ENCODE results near the gene FBXO33. TPM values are rescaled to one million over a fixed set of nuclear protein-coding genes. Genes with fewer than 3 reads are reported as not detected.

The FBXO33 gene
- total and polyA plus RNA-seq, 2 of the 8 experiments (the other 6 are each of a cell fraction or from before 2014, with no cell fraction given) = 4.7 to 11.5 TPM

DNA sequence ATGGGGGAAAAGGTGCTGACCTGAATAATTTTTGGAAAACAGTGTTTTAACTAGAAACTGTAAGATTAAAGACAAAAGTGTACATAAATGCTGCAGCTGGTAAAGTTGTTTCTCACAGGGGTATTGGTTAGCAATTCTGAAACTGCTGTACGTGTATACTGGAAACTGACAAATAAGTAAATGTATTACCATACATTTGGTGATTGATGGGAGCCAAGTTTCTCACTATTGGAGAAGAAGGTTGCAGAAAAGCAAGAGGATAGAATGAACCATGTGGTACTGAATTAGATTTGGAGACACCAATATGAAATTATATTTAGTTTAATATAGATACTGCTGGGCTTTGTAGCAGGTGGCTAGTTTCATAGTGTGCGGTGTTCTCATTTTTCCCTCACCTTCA lies 19.6 kb upstream of the FBXO33 start (continued):
- TF ChIP-seq, protein P1, sequence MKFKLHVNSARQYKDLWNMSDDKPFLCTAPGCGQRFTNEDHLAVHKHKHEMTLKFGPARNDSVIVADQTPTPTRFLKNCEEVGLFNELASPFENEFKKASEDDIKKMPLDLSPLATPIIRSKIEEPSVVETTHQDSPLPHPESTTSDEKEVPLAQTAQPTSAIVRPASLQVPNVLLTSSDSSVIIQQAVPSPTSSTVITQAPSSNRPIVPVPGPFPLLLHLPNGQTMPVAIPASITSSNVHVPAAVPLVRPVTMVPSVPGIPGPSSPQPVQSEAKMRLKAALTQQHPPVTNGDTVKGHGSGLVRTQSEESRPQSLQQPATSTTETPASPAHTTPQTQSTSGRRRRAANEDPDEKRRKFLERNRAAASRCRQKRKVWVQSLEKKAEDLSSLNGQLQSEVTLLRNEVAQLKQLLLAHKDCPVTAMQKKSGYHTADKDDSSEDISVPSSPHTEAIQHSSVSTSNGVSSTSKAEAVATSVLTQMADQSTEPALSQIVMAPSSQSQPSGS (IDR thresholded peaks at IDR 0.05; ENCODE audit: low read length) = no peak
- TF ChIP-seq TAF1 (IDR thresholded peaks at IDR 0.05; ENCODE audit: low read depth, low read length) (no peak), BRCA1 (IDR thresholded peaks at IDR 0.05; ENCODE audit: low read depth, low read length) (no peak)

Measured in H1 (cell line).